ENCODE measurements around the gene TRPM4. TPM values are rescaled to one million over a fixed set of nuclear protein-coding genes. Genes with fewer than 3 reads are reported as not detected.
A peak's percentile ranks its signal among the peaks of the same experiment; 100 is the strongest.
"Not testable (repeated sequence)": the region's sequence is repeated elsewhere in the genome, so short reads cannot be mapped to it uniquely, and the experiment has no call there.

Gene TRPM4
- total and polyA plus RNA-seq, 4 donors = 8.1 to 31.2 (median 13.2) TPM

DNA sequence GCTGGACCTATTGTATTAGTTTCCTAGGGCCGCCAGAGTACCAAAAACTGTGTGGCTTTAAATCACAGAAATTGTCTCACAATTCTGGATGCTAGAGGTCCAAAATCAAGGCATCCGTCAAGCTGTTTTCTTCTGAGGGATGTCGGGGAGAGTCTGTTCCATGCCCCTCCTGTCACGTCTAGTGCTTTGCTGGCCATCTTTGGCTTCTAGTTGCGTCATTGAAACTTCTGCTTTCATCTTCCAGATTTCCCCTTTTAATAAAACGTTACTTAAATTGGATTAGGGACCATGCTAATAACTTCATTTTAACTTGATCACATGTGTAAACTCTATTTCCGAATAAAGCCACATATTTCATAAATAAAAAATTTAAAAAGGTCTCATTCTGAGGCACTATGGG is 47.5 kb downstream of the TRPM4 start:
- Histone ChIP-seq H3K4me1 (ENCODE audit: control insufficient read depth in 4 of 4, insufficient read depth in 4 of 4, low read length in 3 of 4) (no peaks in the 10 kb centered on the region), H3K27me3 (ENCODE audit: control insufficient read depth in 4 of 4, insufficient read depth in 4 of 4, low read length in 3 of 4) (no peaks in the 10 kb centered on the region), H3K27ac (ENCODE audit: low read depth in 1 of 2, low read length in 2 of 2) (no peak overlapping the region), H3K4me3 (ENCODE audit: low read depth in 1 of 3, low read length in 3 of 3) (no peak overlapping the region), H3K9me3 (ENCODE audit: control insufficient read depth in 4 of 4, low read length in 3 of 4) (no peaks in the 10 kb centered on the region), H3K36me3 (ENCODE audit: control insufficient read depth in 4 of 4, insufficient read depth in 3 of 4, low read depth in 1 of 4, low read length in 3 of 4) (peaks cover 0 to 2% (median under 1%) of the 10 kb centered on the region in 4 donors), H3K9ac (ENCODE audit: low read depth in 1 of 2, low read length in 2 of 2) (no peak overlapping the region)
- 88% methylated on average over 7 of the region's 7 CpGs for WGBS
- no peak for DNase-seq (ENCODE audit: low spot score)
- TF ChIP-seq RXRA (IDR thresholded peaks at IDR 0.05) (no peak), HNF4G (IDR thresholded peaks at IDR 0.05) (no peak), FOXA2 (IDR thresholded peaks at IDR 0.05) (no peak), HNF4A (conservative IDR thresholded peaks at IDR 0.05) (no peak), GABPA (IDR thresholded peaks at IDR 0.05 in 1 of 2, conservative IDR thresholded peaks at IDR 0.05 in 1 of 2) (no peak), JUND (IDR thresholded peaks at IDR 0.05) (no peak), FOXA1 (IDR thresholded peaks at IDR 0.05) (no peak)
- TF ChIP-seq, protein P1, sequence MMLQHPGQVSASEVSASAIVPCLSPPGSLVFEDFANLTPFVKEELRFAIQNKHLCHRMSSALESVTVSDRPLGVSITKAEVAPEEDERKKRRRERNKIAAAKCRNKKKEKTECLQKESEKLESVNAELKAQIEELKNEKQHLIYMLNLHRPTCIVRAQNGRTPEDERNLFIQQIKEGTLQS (IDR thresholded peaks at IDR 0.05) = no peak
- TF ChIP-seq, protein P2, sequence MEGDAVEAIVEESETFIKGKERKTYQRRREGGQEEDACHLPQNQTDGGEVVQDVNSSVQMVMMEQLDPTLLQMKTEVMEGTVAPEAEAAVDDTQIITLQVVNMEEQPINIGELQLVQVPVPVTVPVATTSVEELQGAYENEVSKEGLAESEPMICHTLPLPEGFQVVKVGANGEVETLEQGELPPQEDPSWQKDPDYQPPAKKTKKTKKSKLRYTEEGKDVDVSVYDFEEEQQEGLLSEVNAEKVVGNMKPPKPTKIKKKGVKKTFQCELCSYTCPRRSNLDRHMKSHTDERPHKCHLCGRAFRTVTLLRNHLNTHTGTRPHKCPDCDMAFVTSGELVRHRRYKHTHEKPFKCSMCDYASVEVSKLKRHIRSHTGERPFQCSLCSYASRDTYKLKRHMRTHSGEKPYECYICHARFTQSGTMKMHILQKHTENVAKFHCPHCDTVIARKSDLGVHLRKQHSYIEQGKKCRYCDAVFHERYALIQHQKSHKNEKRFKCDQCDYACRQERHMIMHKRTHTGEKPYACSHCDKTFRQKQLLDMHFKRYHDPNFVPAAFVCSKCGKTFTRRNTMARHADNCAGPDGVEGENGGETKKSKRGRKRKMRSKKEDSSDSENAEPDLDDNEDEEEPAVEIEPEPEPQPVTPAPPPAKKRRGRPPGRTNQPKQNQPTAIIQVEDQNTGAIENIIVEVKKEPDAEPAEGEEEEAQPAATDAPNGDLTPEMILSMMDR (IDR thresholded peaks at IDR 0.05; ENCODE audit: low read depth, low read length, missing input control) = no peak

DNA sequence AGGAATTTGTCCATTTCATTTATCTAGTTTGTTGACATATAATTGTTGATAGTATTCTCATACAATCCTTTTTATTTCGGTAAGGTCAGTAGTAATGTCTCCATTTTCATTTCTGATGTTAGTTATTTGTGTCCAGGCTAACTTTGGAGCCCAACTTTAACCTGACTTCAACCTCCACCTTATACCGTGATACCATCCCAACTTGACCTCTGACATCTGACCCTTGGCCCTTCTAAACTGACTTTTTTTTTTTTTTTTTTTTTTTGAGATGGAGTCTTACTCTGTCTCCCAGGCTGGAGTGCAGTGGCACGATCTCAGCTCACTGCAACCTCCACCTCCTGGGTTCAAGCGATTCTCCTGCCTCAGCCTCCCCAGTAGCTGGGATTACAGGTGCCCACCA is 51.9 kb downstream of the TRPM4 start:
- H3K36me3 ChIP-seq (ENCODE audit: control insufficient read depth in 4 of 4, insufficient read depth in 3 of 4, low read depth in 1 of 4, low read length in 3 of 4); H3K4me3 ChIP-seq (ENCODE audit: low read depth in 1 of 3, low read length in 3 of 3); H3K9me3 ChIP-seq (ENCODE audit: control insufficient read depth in 4 of 4, low read length in 3 of 4); H3K27me3 ChIP-seq (ENCODE audit: control insufficient read depth in 4 of 4, insufficient read depth in 4 of 4, low read length in 3 of 4); H3K9ac ChIP-seq (ENCODE audit: low read depth in 1 of 2, low read length in 2 of 2); DNase-seq (ENCODE audit: low spot score): not testable (repeated sequence)
- 71% methylated on average over 4 of the region's 4 CpGs for WGBS
- H3K27ac ChIP-seq (ENCODE audit: low read depth in 1 of 2, low read length in 2 of 2) = peak overlapping the region in 1 of 2 donors; percentile 81
- H3K4me1 ChIP-seq (ENCODE audit: control insufficient read depth in 4 of 4, insufficient read depth in 4 of 4, low read length in 3 of 4) = peaks cover 5 to 13% (median 8%) of the 10 kb centered on the region in 4 donors

DNA sequence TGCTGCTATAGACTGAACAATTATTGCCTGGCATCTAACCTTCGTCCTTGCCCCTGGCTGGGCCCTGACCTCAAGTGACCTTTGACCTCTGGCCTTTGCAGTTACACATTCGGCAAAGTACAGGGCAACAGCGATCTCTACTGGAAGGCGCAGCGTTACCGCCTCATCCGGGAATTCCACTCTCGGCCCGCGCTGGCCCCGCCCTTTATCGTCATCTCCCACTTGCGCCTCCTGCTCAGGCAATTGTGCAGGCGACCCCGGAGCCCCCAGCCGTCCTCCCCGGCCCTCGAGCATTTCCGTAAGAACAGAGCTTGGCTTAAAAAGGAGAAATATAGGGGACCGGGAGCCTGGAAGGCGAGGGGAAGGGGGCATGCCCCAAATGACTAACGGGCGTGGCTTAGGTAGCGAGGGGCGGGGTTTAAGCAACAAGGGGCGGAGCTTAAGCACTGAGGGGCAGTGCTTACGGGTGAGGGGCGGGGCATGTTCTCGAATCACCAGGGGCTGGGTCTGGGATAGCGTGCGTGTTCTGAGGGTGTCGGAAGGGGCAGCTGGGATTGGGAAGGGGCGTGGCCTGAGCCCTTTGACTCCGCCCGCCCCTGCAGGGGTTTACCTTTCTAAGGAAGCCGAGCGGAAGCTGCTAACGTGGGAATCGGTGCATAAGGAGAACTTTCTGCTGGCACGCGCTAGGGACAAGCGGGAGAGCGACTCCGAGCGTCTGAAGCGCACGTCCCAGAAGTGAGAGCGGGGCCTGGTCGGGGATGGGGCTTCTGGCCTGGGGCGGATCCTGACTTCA is 52.7 kb downstream of the TRPM4 start:
- Histone ChIP-seq H3K27ac (ENCODE audit: low read depth in 1 of 2, low read length in 2 of 2) (peak overlapping the region; percentile 81 to 91), H3K27me3 (ENCODE audit: control insufficient read depth in 4 of 4, insufficient read depth in 4 of 4, low read length in 3 of 4) (no peaks in the 10 kb centered on the region), H3K9me3 (ENCODE audit: control insufficient read depth in 4 of 4, low read length in 3 of 4) (no peaks in the 10 kb centered on the region), H3K4me3 (ENCODE audit: low read depth in 1 of 3, low read length in 3 of 3) (peak overlapping the region; percentile 57 to 70 (median 65)), H3K36me3 (ENCODE audit: control insufficient read depth in 4 of 4, insufficient read depth in 3 of 4, low read depth in 1 of 4, low read length in 3 of 4) (peaks cover 0 to 2% (median 0%) of the 10 kb centered on the region in 4 donors), H3K9ac (ENCODE audit: low read depth in 1 of 2, low read length in 2 of 2) (peak overlapping the region in 1 of 2 donors; percentile 36), H3K4me1 (ENCODE audit: control insufficient read depth in 4 of 4, insufficient read depth in 4 of 4, low read length in 3 of 4) (peaks cover 5 to 13% (median 8%) of the 10 kb centered on the region in 4 donors)
- WGBS = 28% methylated on average over 50 of the region's 50 CpGs
- DNase-seq (ENCODE audit: low spot score) = peak; percentile 77
- TF ChIP-seq RAD21 (IDR thresholded peaks at IDR 0.05) = peak; percentile 69 to 70
- peak; percentile 91 to 98 for TF ChIP-seq HNF4A (conservative IDR thresholded peaks at IDR 0.05)
- TF ChIP-seq GABPA (IDR thresholded peaks at IDR 0.05 in 1 of 2, conservative IDR thresholded peaks at IDR 0.05 in 1 of 2) = peak in 1 of 2 donors; percentile 24
- TF ChIP-seq, protein P3, sequence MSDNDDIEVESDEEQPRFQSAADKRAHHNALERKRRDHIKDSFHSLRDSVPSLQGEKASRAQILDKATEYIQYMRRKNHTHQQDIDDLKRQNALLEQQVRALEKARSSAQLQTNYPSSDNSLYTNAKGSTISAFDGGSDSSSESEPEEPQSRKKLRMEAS (IDR thresholded peaks at IDR 0.05) = no peak
- peak; percentile 78 for TF ChIP-seq HNF4G (IDR thresholded peaks at IDR 0.05)
- TF ChIP-seq RXRA (IDR thresholded peaks at IDR 0.05) = peak; percentile 96 to 99
- peak; percentile 89 for TF ChIP-seq SP1 (IDR thresholded peaks at IDR 0.05)
- TF ChIP-seq JUND (IDR thresholded peaks at IDR 0.05) = peak; percentile 43 to 71
- peak; percentile 100 for TF ChIP-seq NR2F2 (IDR thresholded peaks at IDR 0.05)
- TF ChIP-seq, protein P1 (IDR thresholded peaks at IDR 0.05) = peak; percentile 23
- no peak for TF ChIP-seq TAF1 (conservative IDR thresholded peaks at IDR 0.05)
- no peak for TF ChIP-seq YY1 (IDR thresholded peaks at IDR 0.05)
- TF ChIP-seq, protein P4, sequence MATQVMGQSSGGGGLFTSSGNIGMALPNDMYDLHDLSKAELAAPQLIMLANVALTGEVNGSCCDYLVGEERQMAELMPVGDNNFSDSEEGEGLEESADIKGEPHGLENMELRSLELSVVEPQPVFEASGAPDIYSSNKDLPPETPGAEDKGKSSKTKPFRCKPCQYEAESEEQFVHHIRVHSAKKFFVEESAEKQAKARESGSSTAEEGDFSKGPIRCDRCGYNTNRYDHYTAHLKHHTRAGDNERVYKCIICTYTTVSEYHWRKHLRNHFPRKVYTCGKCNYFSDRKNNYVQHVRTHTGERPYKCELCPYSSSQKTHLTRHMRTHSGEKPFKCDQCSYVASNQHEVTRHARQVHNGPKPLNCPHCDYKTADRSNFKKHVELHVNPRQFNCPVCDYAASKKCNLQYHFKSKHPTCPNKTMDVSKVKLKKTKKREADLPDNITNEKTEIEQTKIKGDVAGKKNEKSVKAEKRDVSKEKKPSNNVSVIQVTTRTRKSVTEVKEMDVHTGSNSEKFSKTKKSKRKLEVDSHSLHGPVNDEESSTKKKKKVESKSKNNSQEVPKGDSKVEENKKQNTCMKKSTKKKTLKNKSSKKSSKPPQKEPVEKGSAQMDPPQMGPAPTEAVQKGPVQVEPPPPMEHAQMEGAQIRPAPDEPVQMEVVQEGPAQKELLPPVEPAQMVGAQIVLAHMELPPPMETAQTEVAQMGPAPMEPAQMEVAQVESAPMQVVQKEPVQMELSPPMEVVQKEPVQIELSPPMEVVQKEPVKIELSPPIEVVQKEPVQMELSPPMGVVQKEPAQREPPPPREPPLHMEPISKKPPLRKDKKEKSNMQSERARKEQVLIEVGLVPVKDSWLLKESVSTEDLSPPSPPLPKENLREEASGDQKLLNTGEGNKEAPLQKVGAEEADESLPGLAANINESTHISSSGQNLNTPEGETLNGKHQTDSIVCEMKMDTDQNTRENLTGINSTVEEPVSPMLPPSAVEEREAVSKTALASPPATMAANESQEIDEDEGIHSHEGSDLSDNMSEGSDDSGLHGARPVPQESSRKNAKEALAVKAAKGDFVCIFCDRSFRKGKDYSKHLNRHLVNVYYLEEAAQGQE (IDR thresholded peaks at IDR 0.05) = peak; percentile 26
- TF ChIP-seq, protein P5, sequence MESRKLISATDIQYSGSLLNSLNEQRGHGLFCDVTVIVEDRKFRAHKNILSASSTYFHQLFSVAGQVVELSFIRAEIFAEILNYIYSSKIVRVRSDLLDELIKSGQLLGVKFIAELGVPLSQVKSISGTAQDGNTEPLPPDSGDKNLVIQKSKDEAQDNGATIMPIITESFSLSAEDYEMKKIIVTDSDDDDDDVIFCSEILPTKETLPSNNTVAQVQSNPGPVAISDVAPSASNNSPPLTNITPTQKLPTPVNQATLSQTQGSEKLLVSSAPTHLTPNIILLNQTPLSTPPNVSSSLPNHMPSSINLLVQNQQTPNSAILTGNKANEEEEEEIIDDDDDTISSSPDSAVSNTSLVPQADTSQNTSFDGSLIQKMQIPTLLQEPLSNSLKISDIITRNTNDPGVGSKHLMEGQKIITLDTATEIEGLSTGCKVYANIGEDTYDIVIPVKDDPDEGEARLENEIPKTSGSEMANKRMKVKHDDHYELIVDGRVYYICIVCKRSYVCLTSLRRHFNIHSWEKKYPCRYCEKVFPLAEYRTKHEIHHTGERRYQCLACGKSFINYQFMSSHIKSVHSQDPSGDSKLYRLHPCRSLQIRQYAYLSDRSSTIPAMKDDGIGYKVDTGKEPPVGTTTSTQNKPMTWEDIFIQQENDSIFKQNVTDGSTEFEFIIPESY (IDR thresholded peaks at IDR 0.05) = peak; percentile 56
- TF ChIP-seq FOXA1 (IDR thresholded peaks at IDR 0.05) = no peak

Measured in liver (tissue), 9 donors.